WTC11 (cell line): ENCODE results near the gene OTUB1.

Experiments used
- ELF4 ChIP-seq: sonication (generic); formaldehyde crosslinking; IDR thresholded peaks from 2 replicates; pipeline ENCODE4 v1.8.1; 2022; ENCODE audit warnings: low read depth, mild to moderate bottlenecking, moderate library complexity, missing genetic modification reagents
- ZNF232 ChIP-seq: sonication (generic); formaldehyde crosslinking; IDR thresholded peaks from 2 replicates; pipeline ENCODE4 v1.8.0; 2022; ENCODE audit warnings: mild to moderate bottlenecking, missing genetic modification reagents
- TF ChIP-seq, protein P1 (sequence below): sonication (generic); formaldehyde crosslinking; IDR thresholded peaks from 2 replicates; pipeline ENCODE4 v1.8.1; 2022; ENCODE audit warnings: mild to moderate bottlenecking, moderate library complexity, missing genetic modification reagents

DNA sequence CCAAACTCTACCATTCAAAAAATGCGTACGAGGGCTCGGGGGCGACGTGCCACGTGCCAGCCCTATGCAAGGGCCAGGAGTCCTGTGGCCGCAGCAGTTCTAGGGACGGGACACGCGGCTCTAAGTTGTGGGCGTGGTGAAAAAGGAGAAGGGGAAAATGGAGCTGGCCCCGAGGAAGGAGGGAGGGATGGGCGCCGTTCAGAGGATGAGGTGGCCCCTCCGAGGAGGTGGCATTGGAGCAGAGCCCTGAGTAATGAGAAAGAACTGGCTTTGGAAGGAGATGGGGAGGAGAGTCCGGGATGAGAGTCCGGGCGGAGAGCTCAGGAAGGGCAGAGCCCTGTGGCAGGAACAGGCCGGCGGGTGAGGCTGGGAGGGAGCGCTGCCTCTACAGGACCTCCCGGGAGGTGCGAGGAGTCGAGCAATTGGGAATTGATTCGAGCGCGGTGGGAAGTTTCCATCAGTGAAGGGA is 21.0 kb downstream of the OTUB1 start:
- TF ChIP-seq, protein P1, sequence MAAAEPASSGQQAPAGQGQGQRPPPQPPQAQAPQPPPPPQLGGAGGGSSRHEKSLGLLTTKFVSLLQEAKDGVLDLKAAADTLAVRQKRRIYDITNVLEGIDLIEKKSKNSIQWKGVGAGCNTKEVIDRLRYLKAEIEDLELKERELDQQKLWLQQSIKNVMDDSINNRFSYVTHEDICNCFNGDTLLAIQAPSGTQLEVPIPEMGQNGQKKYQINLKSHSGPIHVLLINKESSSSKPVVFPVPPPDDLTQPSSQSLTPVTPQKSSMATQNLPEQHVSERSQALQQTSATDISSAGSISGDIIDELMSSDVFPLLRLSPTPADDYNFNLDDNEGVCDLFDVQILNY, result no peak
- no peak for TF ChIP-seq ELF4
- no peak for TF ChIP-seq ZNF232 (CRISPR knock-in tag)
